Epithelial cell of esophagus (primary cell): ENCODE measurements around the gene REN.

Experiments
- DNase-seq: peaks from one replicate; pipeline ENCODE4 v3.0.0; 2010; ENCODE audit warnings: low read depth
- H3K4me3 ChIP-seq: 2 replicates; pipeline ENCODE4 v1.5.1; 2011; ENCODE audit warnings: mild to moderate bottlenecking, low read length, control low read depth
- CTCF ChIP-seq: IDR thresholded peaks from 2 replicates; pipeline ENCODE4 v1.5.1; 2011; ENCODE audit warnings: low read depth, mild to moderate bottlenecking, low read length, control low read depth, inconsistent platforms; ENCODE audit not compliant: insufficient read depth; ENCODE audit errors: missing control alignments

The REN gene

DNA sequence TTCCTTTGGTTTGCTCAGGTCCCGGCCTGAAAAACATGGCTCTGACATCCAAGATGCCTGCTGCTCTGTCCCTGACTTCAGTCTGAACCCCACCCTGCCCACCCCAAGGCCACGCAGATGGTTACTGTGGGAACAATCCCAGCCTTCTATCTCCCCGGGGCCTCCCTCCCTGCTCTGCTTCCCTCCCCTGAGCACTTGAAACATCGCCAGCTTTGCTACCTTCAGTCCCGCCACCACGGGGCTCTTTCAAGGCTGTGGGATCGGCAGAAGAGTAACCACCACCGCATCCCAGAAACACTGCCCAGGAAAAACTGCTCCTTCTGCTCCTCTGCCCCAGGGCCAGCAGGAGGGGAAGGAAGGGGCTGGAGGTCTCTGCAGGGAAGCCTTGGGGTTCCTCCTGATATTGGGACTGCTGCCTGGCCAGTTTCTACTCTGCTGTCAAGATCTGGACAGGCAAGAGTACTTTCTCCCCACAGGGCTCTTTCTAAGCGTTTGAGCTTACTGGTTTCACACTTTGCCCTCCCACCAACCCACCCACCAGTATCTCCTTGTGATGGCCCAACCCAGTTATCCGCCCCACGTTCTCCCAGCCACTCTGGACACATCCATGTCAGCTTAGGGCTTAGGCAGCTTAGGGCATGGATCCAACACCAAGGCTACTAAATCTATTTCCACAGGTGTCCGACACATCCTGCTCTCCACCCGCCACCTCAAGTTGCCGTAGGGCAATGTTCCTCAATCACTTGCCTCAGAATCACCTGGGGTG lies 22.7 kb downstream of the REN start:
- TF ChIP-seq CTCF, result no peak
- no peak overlapping the region for H3K4me3 ChIP-seq
- no peak for DNase-seq

GRCh38 chr1:204142032-204142974 lies 23.8 kb downstream of the REN start:
- peak; percentile 7 for TF ChIP-seq CTCF
- H3K4me3 ChIP-seq, result no peak overlapping the region

GRCh38 chr1:204141131-204141530 lies 25.0 kb downstream of the REN start:
- DNase-seq, result no peak
- no peak overlapping the region for H3K4me3 ChIP-seq
- TF ChIP-seq CTCF, result no peak

More at GRCh38 chr1:204142032-204142974, 23.8 kb downstream of the REN start:
- DNase-seq, result no peak

GRCh38 chr1:204139952-204140351 lies 26.2 kb downstream of the REN start:
- no peak for DNase-seq
- TF ChIP-seq CTCF, result no peak
- H3K4me3 ChIP-seq, result no peak overlapping the region

GRCh38 chr1:204139088-204139487 lies 27.0 kb downstream of the REN start:
- no peak overlapping the region for H3K4me3 ChIP-seq
- TF ChIP-seq CTCF, result no peak
- DNase-seq, result no peak

GRCh38 chr1:204136814-204137213 lies 29.3 kb downstream of the REN start:
- no peak overlapping the region for H3K4me3 ChIP-seq
- DNase-seq, result no peak
- TF ChIP-seq CTCF, result no peak
